T47D (cell line): Measurements from ENCODE around the gene NSMCE1.
"Not testable (repeated sequence)": the region's sequence is repeated elsewhere in the genome, so short reads cannot be mapped to it uniquely, and the experiment has no call there.

ENCODE experiments used
- DNase-seq, 2 experiments: peaks; one replicate each; pipeline versions ENCODE4 v3.0.0 to v3.0.0-alpha.2; 2011 to 2012; ENCODE audit warnings: low read depth in 1 of 2, low spot score in 1 of 2
- JUND ChIP-seq: IDR thresholded peaks from 2 replicates; pipeline ENCODE4 v1.6.1; 2012; ENCODE audit warnings: low read depth
- in situ Hi-C: cut with HindIII; loops from 2 replicates; pipeline ENCODE4 v1.10.0; 2016; ENCODE audit warnings: low sequenced_read_pairs, low pct_unique_long_range_greater_than_20kb

The NSMCE1 gene

DNA sequence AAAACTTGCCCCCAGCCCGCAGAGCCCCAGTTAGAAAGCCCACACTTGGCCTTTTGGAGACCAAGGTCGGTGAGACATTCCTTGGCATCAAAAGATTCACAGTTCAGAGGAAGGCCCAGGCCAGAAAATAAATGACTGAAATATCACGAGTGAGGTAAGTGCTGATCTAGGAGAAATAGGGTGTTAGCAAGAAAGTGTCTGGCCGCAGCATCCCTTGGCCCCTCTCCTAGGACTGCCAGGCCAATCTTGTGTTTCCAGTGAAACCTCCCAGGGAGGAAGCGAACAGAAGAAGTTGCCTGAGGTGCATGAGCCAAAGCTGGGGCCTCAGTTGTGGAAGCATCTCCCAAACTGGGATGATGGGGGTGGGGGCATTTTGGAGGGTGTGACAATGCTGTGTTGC, 22.5 kb upstream of the NSMCE1 start:
- TF ChIP-seq JUND: no peak
- in situ Hi-C loops: no loop called here
- DNase-seq: no peak

DNA sequence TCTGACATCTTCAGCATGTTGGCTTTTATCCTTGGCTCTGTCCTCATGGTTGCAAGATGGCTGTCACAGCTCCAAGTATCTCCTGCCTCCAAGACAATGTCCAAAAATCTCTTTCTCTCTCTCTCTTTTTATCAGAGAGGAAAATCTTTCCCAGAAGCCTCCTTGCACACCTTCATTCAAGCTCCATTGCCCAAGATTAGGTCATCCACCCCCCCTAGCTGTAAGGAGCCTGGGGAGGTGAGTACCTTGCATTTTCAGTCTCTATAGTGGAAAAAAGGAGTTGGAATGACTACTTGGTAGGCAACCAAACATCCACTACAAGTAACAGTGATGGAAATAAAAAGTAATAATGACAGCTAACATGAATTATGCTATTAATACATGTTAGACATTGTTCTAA, 22.0 kb upstream of the NSMCE1 start:
- DNase-seq: no peak
- no peak for TF ChIP-seq JUND
- in situ Hi-C loops: no loop called here

DNA sequence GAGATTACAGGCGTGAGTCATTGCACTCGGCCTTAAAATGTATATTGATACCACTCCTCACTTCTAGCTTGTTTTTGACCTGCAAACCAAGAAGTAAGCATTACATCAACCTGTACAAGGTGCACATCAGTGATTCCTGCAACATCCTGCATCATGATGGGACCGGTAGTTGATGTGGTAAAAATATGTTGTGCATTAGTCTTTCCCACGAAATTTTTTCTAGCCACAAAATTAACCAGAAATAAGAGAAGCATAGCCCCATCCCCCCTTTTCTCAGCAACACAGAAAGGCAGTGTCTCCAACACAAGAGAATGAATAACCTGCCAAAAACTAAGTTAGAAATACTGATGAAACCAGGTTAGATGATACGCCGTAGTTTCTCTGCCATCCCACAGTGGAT, 21.1 kb upstream of the NSMCE1 start:
- in situ Hi-C loops: no loop called here
- no peak for TF ChIP-seq JUND
- DNase-seq: no peak

DNA sequence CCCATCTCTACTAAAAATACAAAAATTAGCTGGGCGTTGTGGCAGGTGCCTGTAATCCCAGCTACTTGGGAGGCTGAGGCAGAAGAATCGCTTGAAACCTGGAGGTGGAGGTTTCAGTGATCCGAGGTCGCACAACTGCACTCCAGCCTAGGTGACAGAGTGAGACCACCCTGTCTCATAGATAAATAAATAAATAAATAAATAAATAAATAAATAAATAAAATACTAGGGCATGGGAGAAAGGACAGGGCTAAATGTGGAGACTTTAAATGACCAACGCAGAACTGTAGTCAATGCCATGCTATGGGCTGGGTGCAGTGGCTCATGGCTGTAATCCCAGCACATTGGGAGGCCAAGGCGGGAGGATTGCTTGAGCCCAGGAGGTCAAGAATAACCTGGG, 19.7 kb upstream of the NSMCE1 start:
- in situ Hi-C loops: not testable (repeated sequence)

DNA sequence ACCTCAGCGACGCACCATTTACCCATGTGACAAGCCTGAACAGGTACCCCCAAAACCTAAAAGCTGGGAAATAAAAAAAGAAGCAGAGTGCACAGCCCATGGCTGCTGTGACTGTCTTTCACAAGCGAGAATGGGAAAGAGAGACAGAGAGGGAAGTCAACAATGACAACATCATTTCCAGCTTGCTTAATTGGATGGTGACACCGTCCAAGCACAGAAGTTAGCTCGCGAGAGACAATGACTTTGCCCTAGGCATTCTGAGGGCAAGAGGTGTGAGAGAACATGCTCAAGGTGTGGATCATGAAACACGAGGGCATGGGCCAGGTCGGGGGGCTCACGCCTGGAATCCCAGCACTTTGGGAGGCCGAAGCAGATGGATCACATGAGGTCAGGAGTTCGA, 19.3 kb upstream of the NSMCE1 start:
- in situ Hi-C loops: no loop called here
- DNase-seq: no peak

More for the DNA sequence above, 19.7 kb upstream of the NSMCE1 start:
- not testable (repeated sequence) for DNase-seq

DNA sequence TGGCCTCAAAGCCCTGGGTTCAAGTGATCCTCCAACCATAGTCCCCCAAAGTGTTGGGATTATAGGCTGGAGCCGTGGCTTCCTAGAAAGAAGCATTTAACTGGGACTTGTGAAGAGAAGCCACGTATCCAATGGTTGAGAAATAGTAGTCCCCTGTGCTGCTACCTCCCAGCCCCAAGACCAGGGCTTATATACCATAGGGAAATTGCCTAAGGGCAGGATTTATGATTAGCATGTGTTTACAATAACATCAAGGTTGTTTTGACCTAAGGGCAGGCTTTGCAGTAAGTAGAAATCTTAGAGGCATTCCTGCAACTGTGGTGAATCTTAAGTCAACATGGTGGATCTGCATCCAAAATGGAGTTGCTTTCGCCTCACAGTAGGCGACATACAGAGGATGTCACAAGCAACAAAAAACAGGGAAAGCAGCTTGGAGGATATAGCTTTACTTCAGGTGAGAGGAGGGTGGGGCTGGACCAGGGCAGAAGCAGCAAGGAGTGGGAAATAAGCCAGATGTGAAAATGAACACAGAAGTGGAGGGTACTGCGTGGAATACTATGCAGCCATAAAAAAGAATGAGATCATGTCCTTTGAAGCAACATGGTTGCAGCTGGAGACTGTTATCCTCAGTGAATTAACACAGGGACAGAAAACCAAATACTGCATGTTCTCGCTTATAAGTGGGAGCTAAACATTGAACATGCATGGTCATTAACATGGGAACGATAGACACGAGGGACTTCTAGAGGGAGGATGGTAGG, 18.7 kb upstream of the NSMCE1 start:
- in situ Hi-C loops: no loop called here
- TF ChIP-seq JUND: no peak
- DNase-seq: no peak

More for the DNA sequence above, 19.3 kb upstream of the NSMCE1 start:
- no peak for TF ChIP-seq JUND

DNA sequence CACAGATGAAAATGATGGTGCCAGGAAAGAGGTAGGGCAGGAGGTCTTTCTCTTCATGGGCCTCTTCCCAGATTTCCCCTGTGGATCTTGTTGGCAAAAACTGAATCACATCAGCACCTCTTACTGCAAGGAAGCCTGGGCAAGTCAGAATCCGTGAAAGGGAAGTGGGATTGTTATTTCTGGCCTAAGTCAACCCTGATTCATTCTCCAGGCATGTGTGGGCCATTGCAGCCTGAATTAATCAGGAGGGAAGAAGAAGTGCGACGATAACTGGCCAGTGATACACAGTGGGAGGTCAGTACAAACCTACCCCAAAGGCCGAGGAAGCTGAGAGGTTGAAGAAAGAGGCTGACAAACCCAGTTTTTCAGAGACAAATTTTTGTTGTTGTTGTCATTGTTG, 17.9 kb upstream of the NSMCE1 start:
- TF ChIP-seq JUND: no peak
- no peak for DNase-seq
- in situ Hi-C loops: no loop called here

DNA sequence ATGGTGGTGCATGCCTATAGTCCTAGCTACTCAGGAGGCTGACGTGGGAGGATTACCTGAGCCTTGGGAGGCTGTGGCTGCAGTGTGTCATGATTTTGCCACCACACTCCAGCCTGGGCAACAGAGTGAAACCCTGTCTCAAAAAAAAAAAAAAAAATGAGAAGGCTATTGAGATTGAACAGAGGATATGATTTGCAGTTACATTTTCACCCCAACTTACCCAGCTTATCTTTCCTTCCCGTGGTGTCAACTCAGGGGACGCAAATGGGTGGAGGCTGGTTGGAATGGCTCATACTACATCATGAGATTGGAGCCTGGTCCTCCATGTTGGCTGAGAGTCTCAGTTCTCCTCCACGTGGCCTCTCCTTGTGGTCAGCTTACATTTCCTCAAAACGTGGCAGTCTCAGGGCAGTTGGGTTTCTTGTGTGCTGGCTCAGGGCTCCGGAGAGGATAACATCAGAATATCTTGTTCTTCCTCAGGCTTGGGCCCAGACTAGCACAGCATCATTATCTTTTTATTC, 17.2 kb upstream of the NSMCE1 start:
- in situ Hi-C loops: no loop called here
- DNase-seq: no peak
- no peak for TF ChIP-seq JUND

DNA sequence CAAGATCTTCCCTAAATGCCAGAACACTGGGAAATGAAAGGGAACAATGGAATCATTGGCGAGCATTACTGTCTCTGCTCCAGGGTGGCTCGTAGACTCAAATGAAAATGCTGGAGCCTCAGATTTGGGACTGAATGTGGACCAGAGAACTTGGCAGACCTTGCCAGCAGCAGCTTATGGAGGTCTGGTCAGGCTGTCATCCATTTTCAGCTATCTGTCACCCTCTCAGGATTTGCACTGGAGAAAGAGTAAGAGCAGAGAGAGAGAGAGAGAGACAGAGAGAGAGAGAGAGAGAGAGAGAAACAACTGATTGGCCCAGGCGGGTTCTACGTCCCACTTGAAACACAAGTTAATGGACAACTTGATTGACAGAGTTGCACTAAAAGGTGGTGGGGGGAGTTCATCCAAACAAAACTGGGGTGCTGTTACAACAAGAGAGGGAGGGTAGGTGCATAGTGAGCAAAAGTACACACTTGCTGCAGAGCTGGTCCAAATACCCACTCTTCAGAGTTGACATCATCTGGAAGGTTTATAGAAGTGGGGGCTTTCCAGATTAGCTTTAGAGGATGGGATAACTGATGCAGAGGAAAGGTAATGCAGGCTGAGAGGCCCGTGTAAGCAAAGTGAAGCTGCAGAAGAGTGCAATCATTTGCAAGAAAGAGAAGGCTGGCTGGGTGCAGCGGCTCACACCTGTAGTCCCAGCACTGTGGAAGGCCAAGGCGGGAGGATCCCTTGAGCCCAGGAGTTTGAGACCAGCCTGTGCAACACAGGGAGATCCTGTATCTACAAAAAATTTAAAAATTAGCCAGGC, 16.5 kb upstream of the NSMCE1 start:
- no peak for TF ChIP-seq JUND
- no peak for DNase-seq
- in situ Hi-C loops: no loop called here

DNA sequence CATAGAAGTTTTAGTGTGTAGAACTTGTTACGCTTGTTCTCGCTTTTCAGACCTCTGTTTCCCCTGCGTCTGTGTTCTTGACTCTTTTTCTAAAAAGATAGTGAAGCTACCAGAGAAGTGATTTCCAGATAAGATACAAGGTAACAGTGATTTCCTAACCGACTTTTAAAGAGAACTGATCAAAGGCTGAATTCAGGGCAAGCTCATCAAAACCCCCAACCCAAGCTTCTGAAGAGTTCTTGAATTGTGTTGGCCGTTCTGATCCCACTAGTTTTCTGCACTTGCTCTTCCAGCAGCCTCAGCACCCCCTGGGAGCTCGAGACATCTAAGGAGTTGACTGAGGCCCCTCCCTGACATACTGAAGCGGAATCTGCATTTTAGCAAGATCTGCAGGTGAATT, 12.7 kb upstream of the NSMCE1 start:
- in situ Hi-C loops: no loop called here
- DNase-seq: no peak
- TF ChIP-seq JUND: no peak

DNA sequence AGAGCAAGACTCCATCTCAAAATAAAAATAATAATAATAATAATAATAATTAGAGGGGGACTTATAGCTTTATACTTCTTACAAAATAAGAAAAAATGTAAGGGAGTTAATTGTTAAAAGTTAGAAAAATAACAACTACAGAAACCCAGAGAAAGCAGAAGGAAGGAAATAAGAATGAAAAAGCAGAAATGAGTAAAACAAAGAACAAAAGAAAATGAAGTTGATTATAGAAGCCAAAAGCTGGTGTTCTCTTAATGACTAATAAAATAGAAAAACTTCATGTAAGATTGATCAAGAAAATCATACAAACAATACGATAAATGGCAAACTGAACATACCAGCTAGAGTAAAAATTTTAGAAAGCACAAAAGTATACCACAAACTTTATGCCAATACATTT, 6.8 kb upstream of the NSMCE1 start:
- in situ Hi-C loops: no loop called here
- DNase-seq: no peak
- TF ChIP-seq JUND: no peak

DNA sequence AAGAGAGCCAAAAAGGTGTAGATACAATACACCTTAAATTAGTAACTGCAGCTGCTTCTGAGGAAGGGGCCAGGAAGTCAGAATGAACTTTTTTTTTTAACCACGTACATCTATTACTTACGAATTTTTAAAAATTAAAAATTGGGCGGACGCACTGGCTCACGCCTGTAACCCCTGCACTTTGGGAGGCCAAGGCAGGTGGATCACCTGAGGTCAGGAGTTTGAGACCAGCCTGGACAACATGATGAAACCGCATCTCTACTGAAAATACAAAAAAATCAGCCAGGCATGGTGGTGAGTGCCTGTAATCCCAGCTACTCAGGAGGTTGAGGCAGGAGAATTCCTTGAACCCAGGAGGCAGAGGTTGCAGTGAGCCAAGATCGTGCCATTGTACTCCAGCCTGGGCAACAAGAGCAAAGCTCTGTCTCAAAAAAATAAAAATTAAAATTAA, 5.9 kb upstream of the NSMCE1 start:
- in situ Hi-C loops, DNase-seq: not testable (repeated sequence)

DNA sequence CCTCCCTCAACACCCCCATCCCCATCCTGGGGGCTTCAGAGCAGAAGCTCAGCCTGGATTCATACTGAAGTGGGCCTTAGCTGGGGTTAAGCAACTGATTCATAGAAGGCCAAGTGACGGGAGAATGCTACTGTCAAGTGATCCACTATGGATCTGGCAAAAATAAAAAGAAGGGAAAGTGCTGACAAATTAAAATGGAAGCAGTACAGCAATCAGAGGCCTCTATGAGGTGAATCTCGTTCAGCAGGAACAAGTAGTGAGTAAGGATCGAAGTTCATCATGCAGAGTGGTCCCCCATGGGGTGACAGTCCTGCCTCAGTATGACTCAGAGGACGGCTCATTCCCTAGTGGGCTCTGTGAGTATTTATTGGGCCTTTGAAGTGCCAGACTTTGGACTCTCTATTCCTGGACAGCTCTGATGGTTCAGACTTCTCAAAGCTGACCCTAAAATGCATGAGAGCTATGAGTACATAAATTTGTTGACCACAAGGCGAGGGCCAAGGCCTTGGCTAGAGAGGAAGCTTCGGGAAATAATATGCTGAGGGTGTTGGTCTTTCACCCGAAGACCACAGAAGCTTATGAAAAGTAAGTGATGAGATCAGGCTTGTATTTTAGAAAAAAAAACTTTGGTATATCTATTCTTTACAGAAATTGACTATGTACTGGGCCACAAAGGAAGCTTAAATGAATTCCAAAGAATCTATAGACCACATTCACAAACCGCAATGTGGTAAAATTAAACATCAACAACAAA, 5.3 kb upstream of the NSMCE1 start:
- in situ Hi-C loops: no loop called here
- TF ChIP-seq JUND: no peak
- no peak for DNase-seq
